HCT116 (cell line): ENCODE data around the gene TTL. TPM values are rescaled to one million over a fixed set of nuclear protein-coding genes. Genes with fewer than 3 reads are reported as not detected.

Experiments
- ATAC-seq: fragments of 200-7000 bp; cut with Tn5 transposase; 2 replicates; pipeline ENCODE4 v1.9.1; 2020; ENCODE audit warnings: mild to moderate bottlenecking, moderate library complexity
- BruUV-seq: library from RNA; stranded (reverse); fragments of 400-500 nt; replicated peaks from 2 replicates; lab custom pipeline; 2021; lab: Mats Ljungman, UMichigan
- CTCF ChIA-PET: fragments of 300-600 bp; sonication (Branson Sonifier 250); formaldehyde crosslinking; loops from one replicate; lab custom pipeline; 2021; ENCODE audit warnings: antibody characterized with exemption; lab: Charles Lee
- POLR2A ChIA-PET: fragments of 300-600, 350-600 bp; sonication (Branson Sonifier 250); formaldehyde crosslinking; loops from one replicate; lab custom pipeline; 2021; ENCODE audit warnings: antibody characterized with exemption; lab: Charles Lee
- RAD21 ChIA-PET, 2 experiments: fragments of 300-600 bp; sonication (Branson Sonifier 250); formaldehyde crosslinking; loops; one replicate each; lab custom pipeline; 2023; ENCODE audit warnings: low total read pairs in 2 of 2; ENCODE audit not compliant: uncharacterized antibody in 2 of 2, unreplicated experiment in 2 of 2, low non-redundant PET in 1 of 2; lab: Charles Lee
- DNase-seq: peaks from one replicate; pipeline ENCODE4 v3.0.0-alpha.2; 2010; ENCODE audit warnings: low read depth, low spot score
- H2AFZ ChIP-seq: fragments of 200-600 bp; shearing (Covaris generic), sonication (generic); 2 replicates; pipeline ENCODE4 v1.6.1; 2017; ENCODE audit warnings: low read depth, mixed run types, mixed read lengths, antibody characterized with exemption, low read length; ENCODE audit not compliant: poor library complexity, severe bottlenecking
- H3K27ac ChIP-seq: 2 replicates; pipeline ENCODE4 v1.5.1; 2012; ENCODE audit warnings: low read depth, low read length
- H3K27me3 ChIP-seq: fragments of 200-600 bp; sonication (generic); 2 replicates; pipeline ENCODE4 v1.6.1; 2016; ENCODE audit warnings: mixed run types, low read length, mixed read lengths; ENCODE audit not compliant: insufficient read depth
- H3K36me3 ChIP-seq, 2 experiments: fragments of 200-500 bp in 1 of 2; fragments of 200-600 bp in 1 of 2; sonication (Bioruptor generic) in 1 of 2; sonication (generic) in 1 of 2; 2 replicates each; pipeline versions ENCODE4 v1.5.1 to v1.6.1; 2014 to 2016; ENCODE audit warnings: low read length in 2 of 2, inconsistent platforms in 1 of 2, mixed read lengths in 1 of 2, mixed run types in 1 of 2; ENCODE audit not compliant: insufficient read depth in 2 of 2, control insufficient read depth in 1 of 2
- H3K4me1 ChIP-seq, 2 experiments: fragments of 200-600 bp in 1 of 2; sonication (generic) in 1 of 2; 2 replicates each; pipeline versions ENCODE4 v1.5.1 to v1.6.1; 2012 to 2017; ENCODE audit warnings: low read length in 2 of 2, inconsistent platforms in 1 of 2, mild to moderate bottlenecking in 1 of 2, mixed read lengths in 1 of 2, mixed run types in 1 of 2, moderate library complexity in 1 of 2; ENCODE audit not compliant: insufficient read depth in 2 of 2, control insufficient read depth in 1 of 2
- H3K4me2 ChIP-seq: fragments of 200-600 bp; sonication (generic); 2 replicates; pipeline ENCODE4 v1.6.1; 2017; ENCODE audit warnings: mixed run types, low read length, mixed read lengths
- H3K4me3 ChIP-seq, 2 experiments: fragments of 200-600 bp in 1 of 2; sonication (generic) in 1 of 2; replicated peaks in 1 of 2; 2 replicates each; pipeline ENCODE4 v1.5.1; 2011 to 2016; ENCODE audit warnings: low read length in 2 of 2, control low read depth in 1 of 2, low read depth in 1 of 2, mild to moderate bottlenecking in 1 of 2, mixed read lengths in 1 of 2, mixed run types in 1 of 2
- H3K79me2 ChIP-seq: fragments of 200-600 bp; sonication (generic); 2 replicates; pipeline ENCODE4 v1.6.1; 2017; ENCODE audit warnings: mild to moderate bottlenecking, mixed run types, low read length, moderate library complexity, mixed read lengths; ENCODE audit not compliant: insufficient read depth
- H3K9ac ChIP-seq: fragments of 200-600 bp; sonication (generic); 2 replicates; pipeline ENCODE4 v1.6.1; 2016; ENCODE audit warnings: low read length, mixed read lengths
- H3K9me2 ChIP-seq: fragments of 200-600 bp; sonication (generic), shearing (Covaris generic); 2 replicates; pipeline ENCODE4 v1.6.1; 2017; ENCODE audit warnings: mixed run types, mild to moderate bottlenecking, moderate library complexity; ENCODE audit not compliant: insufficient read depth
- H3K9me3 ChIP-seq, 2 experiments: fragments of 200-500 bp in 1 of 2; fragments of 200-600 bp in 1 of 2; sonication (Bioruptor generic) in 1 of 2; sonication (generic) in 1 of 2; 2 replicates each; pipeline ENCODE4 v1.6.1; 2014 to 2017; ENCODE audit warnings: low read length in 2 of 2, mixed read lengths in 2 of 2, inconsistent platforms in 1 of 2, low read depth in 1 of 2, mild to moderate bottlenecking in 1 of 2, mixed run types in 1 of 2, moderate library complexity in 1 of 2; ENCODE audit not compliant: control insufficient read depth in 1 of 2, insufficient read depth in 1 of 2
- H4K20me1 ChIP-seq: fragments of 200-600 bp; sonication (generic), shearing (Covaris generic); 2 replicates; pipeline ENCODE4 v1.6.1; 2017; ENCODE audit warnings: mixed run types, mild to moderate bottlenecking, moderate library complexity; ENCODE audit not compliant: insufficient read depth
- CEBPB ChIP-seq: IDR thresholded peaks from 2 replicates; pipeline ENCODE4 v1.6.1; 2012; ENCODE audit warnings: low read depth
- CTCF ChIP-seq, 3 experiments: fragments of 200-600 bp in 1 of 3; sonication (generic) in 1 of 3; IDR thresholded peaks in 2 of 3; conservative IDR thresholded peaks in 1 of 3; 2 replicates each; pipeline ENCODE4 v1.5.1; 2012 to 2017; ENCODE audit warnings: low read depth in 2 of 3, low read length in 2 of 3, antibody characterized with exemption in 1 of 3, borderline replicate concordance in 1 of 3, control low read depth in 1 of 3, mild to moderate bottlenecking in 1 of 3, mixed read lengths in 1 of 3, mixed run types in 1 of 3, moderate library complexity in 1 of 3; ENCODE audit not compliant: insufficient read depth in 1 of 3
- ELF1 ChIP-seq: IDR thresholded peaks from 2 replicates; pipeline ENCODE4 v1.6.1; 2012; ENCODE audit warnings: low read depth, borderline replicate concordance
- EZH2phosphoT487 ChIP-seq: fragments of 200-600 bp; IDR thresholded peaks from 2 replicates; pipeline ENCODE4 v1.6.1; 2018; ENCODE audit warnings: antibody characterized with exemption, borderline replicate concordance
- POLR2AphosphoS5 ChIP-seq: IDR thresholded peaks from 2 replicates; pipeline ENCODE4 v1.6.1; 2011; ENCODE audit warnings: mild to moderate bottlenecking, low read depth, low read length, moderate library complexity
- RAD21 ChIP-seq: IDR thresholded peaks from 2 replicates; pipeline ENCODE4 v1.6.1; 2012; ENCODE audit warnings: low read depth, mild to moderate bottlenecking
- SIN3A ChIP-seq: IDR thresholded peaks from 2 replicates; pipeline ENCODE4 v1.6.1; 2012; ENCODE audit warnings: low read depth
- SP1 ChIP-seq: IDR thresholded peaks from 2 replicates; pipeline ENCODE4 v1.6.1; 2012; ENCODE audit warnings: low read depth
- SRF ChIP-seq: IDR thresholded peaks from 2 replicates; pipeline ENCODE4 v1.6.1; 2012; ENCODE audit warnings: low read depth
- TCF7L2 ChIP-seq: IDR thresholded peaks from 2 replicates; pipeline ENCODE4 v1.7.0; 2011; ENCODE audit warnings: borderline replicate concordance, inconsistent platforms; ENCODE audit not compliant: insufficient read depth, insufficient read length; ENCODE audit errors: extremely low read depth
- YY1 ChIP-seq: IDR thresholded peaks from 2 replicates; pipeline ENCODE4 v1.6.1; 2011; ENCODE audit warnings: low read length, low read depth, moderate library complexity, mild to moderate bottlenecking; ENCODE audit not compliant: insufficient replicate concordance; ENCODE audit errors: extremely low read depth
- ZFX ChIP-seq: fragments of 450-650 bp; IDR thresholded peaks from 2 replicates; pipeline ENCODE4 v1.6.1; 2017
- ZNF274 ChIP-seq: fragments of 200-500 bp; sonication (Bioruptor generic); IDR thresholded peaks from 2 replicates; pipeline ENCODE4 v1.6.1; 2014; ENCODE audit warnings: mild to moderate bottlenecking, low read depth, low read length, inconsistent platforms
- intact Hi-C: fragments of 100-400 bp; cut with micrococcal nuclease; formaldehyde crosslinking; loops from 2 replicates; pipeline ENCODE4 v1.10.0; 2022
- total RNA-seq: library from RNA; stranded (reverse); gene quantifications from one replicate; pipeline ENCODE4 v1.2.1, GENCODE V29; 2021; ENCODE audit not compliant: unreplicated experiment

Gene TTL
- total RNA-seq, 1 experiment from 2014 or later, result 58.7 TPM

GRCh38 chr2:112540906-112541305, 59.0 kb downstream of the TTL start:
- peak overlapping the region; percentile 93 for H3K4me2 ChIP-seq
- ChIA-PET CTCF (no interaction called here), RAD21 (no interaction called here), POLR2A (no interaction called here)
- H2AFZ ChIP-seq, result peak overlapping the region; percentile 76
- no peaks in the 10 kb centered on the region; the same call in 1 of the 2 replicates for H4K20me1 ChIP-seq
- no peaks in the 10 kb centered on the region for H3K9me2 ChIP-seq
- no peaks in the 10 kb centered on the region for H3K27me3 ChIP-seq
- no TSS peak for BruUV-seq
- no peaks in the 10 kb centered on the region for H3K9me3 ChIP-seq
- intact Hi-C loops, result loop anchor here (5.0 kb wide), 2 partner anchors 59 to 484 kb away; partner anchors contain the start of genes TMEM87B and TTL
- H3K79me2 ChIP-seq, result peaks cover 37% of the 10 kb centered on the region
- H3K4me1 ChIP-seq, result peaks cover 5 to 15% of the 10 kb centered on the region in 2 experiments
- no peak for TF ChIP-seq POLR2AphosphoS5
- no peak for TF ChIP-seq ZNF274
- no peak for TF ChIP-seq RAD21
- TF ChIP-seq CEBPB, result no peak
- TF ChIP-seq SIN3A, result no peak
- TF ChIP-seq ELF1, result no peak
- no peak for TF ChIP-seq EZH2phosphoT487
- TF ChIP-seq TCF7L2, result no peak
- TF ChIP-seq YY1, result no peak
- TF ChIP-seq SRF, result no peak
- no peak for TF ChIP-seq ZFX
- no peak for TF ChIP-seq SP1
- TF ChIP-seq CTCF (IDR thresholded peaks at IDR 0.05 in 2 of 3, conservative IDR thresholded peaks at IDR 0.05 in 1 of 3; ENCODE audit: borderline replicate concordance in 1 of 3, insufficient read depth in 1 of 3, low read depth in 2 of 3, low read length in 2 of 3), result no peak
- peak overlapping the region; percentile 93 for H3K4me3 ChIP-seq
- H3K27ac ChIP-seq, result no peak overlapping the region
- no peak overlapping the region for H3K9ac ChIP-seq
- DNase-seq (no peak), ATAC-seq (no peak)
- H3K36me3 ChIP-seq, result peaks cover 0 to under 1% of the 10 kb centered on the region in 2 experiments; a peak in 1 of 4 replicates
